NCI-H1930 (cell line): ENCODE data around the gene GAB2.
A peak's percentile ranks its signal among the peaks of the same experiment; 100 is the strongest.

ENCODE experiments used
- DNase-seq, 2 experiments: peaks; one replicate each; lab custom pipeline; 2025; lab: John Stamatoyannopoulos, UW

GAB2 gene

DNA sequence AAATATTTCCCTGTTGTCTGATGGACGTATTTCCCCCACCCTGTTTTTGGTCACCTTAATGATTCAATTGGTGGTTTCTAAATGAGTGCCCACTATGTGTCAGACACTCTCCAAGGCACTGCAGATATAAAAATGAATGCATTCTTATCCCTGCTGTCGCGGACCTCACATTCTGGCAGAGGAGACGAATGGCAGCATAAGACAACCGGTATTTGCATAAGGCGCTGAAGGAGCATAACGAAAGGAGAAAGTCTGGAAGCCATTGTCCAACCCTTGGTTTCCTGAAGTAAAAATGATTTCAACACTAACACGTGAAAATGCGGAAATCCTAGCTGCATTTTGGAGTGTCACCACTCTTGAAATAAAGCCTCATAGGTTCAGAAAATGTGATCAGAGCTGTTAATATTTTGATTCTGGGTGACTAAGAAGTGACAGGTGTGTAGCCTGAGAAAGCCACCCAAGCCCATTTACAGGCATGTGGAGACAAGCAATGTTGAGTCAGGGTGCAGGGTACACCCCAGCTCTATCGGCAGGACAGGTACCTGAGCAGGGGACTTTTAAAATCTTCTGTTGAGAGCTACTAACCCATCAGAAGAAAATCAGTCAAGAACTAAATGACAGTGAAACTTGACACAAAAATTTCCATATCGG, 10.1 kb upstream of the GAB2 start:
- DNase-seq: no peak

DNA sequence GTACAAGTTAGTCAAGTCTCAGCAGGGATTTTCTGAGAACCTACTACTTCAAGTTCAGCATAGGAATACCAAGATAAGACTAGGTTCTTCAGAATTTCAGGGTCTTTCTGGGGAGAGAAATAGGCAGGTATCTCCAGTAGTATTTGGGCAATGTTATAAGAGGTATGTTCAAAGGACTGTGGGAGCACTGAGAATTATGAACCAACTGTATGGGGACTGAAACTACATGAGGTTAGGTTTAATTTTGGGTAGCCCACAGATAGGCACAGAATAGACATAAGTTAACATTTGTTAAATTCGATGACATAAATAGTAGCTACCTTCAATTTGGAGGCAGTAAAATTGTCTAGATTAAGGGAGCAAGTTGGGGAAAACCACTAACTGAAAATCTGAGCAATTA, 9.2 kb upstream of the GAB2 start:
- DNase-seq: no peak

DNA sequence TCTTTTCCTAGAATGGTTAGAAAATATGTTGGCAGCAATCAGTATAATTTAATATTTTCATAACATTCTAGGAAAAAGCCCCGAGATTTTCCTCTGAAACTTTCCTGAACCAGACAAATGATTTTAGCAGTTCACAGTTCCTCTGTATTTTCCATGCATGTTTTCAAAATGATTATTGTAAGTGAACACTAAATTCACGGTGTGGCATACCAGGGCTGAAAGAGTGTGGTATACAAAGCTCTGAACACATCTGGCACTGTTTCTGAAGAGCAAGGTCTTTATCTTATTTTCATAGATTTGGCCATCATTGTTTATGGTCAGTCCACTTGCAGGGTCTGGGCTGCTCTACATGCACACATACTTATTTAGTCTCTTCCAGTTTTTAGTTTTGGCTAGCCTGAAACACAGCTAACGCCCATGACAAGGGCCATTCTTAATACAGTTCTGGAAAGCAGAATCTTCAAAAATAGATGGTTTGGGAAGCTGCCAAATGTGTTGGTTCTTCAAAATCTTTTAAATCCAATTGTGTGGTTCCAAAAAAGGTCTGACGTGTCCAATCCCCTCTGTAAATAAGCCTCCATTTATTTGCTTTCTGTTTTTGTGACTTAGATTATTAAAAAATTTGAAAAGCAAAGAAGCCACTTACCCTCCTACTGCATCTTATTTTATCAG, 7.9 kb upstream of the GAB2 start:
- no peak for DNase-seq

DNA sequence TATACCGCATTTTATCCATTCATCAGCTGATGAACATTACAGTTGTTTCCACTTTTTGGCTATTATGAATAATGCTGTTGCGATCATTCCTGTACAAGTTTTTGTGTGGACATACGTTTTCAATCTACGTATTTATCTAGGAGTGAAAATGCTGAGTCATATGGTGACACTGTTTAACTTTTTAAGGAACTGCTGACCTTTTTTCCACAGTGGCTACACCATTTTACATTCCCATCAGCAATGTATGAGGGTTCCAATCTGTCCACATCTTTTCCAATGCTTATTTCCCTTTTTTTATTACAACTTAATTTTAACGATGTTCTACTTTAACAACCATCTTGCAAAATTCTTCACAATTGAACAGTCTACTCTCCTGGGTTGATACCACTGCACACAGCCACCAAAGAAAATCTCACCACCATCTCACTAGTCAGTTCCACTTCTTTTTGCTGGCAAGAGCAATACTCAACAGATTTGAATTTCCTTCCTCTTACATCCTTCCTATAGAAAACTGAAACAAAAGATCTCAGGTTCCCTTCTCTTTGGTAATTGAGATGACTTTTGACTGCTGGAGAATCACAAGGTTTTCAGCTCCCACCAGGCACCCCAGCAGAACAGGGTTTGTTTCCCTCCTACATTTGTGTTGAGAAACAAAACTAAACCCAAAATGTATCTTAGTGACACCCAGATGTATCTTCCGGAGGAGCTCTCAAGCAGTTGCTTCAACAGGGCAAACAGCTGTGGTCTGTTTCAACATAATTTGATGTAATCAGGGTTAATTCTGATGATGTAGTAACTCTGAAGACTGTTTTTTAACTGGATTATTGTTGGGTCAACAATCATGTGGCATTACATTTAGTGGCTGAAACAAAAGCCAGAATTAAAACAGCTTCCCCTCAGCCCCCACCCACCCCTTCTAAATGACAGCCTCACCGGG, 7.0 kb upstream of the GAB2 start:
- no peak for DNase-seq

DNA sequence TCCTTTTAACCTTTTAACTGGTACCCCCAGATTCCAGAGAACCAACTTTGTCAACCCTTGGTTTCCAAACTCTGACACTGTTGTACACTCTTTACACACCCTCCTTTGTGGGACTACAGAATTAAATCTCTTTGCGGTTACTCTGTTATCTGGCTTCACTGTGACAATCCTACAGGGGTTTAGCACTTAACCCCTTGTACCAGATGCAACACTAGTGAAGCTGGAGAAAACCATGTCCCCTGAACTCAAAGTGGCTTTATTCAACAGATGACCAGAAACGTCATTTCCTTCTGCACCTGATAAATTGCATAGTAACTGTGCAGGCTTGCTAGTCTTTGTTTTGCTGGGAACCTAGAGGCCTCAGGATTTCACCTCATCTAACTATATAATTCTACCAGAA, 5.6 kb upstream of the GAB2 start:
- DNase-seq: no peak

GRCh38 chr11:78420796-78421209, 3.2 kb upstream of the GAB2 start:
- no peak for DNase-seq

GRCh38 chr11:78420255-78420764, 2.7 kb upstream of the GAB2 start:
- peak; percentile 21 to 27 for DNase-seq

DNA sequence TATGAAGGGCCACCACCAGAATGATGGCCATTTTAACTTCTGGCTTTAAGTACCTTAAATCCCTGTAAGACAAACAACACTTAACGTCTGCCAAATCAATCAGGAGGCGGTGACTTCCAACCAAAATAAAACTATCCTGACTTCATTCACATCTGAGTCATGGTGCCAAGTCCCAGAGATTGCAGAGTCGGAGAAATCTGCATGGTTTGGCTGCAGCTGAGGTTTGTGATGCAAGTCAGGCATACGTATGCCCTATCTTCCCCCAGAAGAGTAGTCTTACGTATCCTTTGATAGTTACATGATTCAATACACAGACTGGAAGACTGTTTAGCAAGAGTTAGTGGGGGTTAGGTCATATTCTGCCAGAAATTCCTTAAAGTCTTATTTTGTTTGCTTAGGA, 1.7 kb upstream of the GAB2 start:
- no peak for DNase-seq

DNA sequence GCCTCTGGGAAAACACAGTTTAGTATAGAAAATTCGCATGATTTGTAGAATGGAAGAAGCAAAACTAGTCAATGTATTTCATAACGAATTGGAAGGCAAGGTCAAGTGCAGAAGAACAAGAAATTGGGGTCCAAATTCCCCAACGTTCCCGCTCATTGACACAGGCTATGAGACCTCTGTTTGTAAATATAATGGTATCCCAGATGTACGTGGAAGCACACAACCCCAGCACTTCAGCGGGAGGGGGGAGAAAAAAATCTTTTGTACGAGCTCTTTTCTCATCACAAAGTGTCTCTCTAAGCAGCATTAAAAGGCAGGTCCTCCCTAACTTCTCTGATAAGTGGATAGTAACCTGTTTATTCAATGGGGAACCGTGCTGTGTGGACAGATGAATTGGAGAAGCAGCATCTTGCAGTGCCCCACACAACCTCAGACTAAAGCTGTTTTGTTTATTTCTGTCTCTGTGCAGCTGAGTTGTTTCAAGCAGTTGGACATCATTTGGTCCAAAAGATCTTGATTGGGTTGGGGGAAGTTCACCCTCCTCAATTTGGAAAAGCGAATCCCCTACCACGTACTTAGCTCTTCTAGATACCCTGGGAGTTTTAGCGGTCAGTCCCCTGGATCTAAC, 1.1 kb upstream of the GAB2 start:
- DNase-seq: no peak

DNA sequence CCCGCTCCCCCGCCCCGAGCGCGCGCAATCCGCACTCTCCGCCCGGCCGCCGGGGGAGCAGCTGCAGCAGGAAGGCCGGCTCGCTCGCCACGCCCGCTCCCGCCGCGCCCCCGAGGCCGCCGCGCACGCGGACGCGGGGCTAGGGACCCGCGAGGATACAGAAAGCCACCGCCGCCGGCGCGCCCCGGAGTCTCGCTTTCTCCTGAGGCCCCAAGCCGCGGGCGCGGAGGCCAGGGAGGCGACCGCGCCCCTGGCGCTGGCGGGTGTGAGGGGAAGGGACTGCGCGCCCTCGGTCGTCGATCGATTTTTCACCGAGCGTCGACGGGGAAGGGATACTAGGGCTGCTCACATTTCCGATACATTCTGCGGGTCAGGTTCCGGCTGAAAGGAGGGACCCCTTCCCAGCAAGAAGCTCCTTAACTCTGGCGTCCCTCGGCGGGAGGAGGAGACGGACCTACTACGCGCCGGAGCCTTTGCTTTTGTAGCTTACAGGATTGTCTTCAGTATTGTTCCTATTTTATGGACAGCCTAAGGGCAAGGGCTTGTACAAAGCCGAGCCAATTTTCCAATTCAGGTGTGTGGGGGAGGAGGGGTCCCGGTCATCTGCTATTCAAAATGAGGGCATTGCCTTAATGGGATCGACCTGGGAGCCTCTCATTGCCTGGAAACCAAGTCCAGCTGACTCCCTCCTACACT, 416 bp upstream of the GAB2 start:
- peak; percentile 78 to 87 for DNase-seq

GRCh38 chr11:78416285-78417174, 1.1 kb downstream of the GAB2 start:
- DNase-seq: peak; percentile 54 to 69

DNA sequence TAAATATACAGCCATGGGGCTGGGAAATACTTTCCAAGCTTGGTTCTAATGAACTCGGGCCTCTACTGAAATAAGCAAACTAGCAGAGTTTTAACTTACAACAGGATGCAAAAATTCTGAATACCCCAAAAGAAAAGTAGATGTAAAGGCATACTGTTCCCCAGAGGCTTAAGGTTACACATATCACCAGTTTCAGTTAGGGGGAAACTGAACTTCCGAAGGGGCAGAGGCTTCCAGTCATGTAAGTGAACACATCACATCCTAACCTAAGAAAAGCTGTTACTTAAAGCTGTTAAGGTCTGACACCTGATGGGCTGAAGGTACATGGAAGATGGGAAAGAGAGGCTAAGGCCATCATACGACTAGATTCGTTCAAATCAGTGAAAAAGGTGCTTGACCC, 2.3 kb downstream of the GAB2 start:
- no peak for DNase-seq

DNA sequence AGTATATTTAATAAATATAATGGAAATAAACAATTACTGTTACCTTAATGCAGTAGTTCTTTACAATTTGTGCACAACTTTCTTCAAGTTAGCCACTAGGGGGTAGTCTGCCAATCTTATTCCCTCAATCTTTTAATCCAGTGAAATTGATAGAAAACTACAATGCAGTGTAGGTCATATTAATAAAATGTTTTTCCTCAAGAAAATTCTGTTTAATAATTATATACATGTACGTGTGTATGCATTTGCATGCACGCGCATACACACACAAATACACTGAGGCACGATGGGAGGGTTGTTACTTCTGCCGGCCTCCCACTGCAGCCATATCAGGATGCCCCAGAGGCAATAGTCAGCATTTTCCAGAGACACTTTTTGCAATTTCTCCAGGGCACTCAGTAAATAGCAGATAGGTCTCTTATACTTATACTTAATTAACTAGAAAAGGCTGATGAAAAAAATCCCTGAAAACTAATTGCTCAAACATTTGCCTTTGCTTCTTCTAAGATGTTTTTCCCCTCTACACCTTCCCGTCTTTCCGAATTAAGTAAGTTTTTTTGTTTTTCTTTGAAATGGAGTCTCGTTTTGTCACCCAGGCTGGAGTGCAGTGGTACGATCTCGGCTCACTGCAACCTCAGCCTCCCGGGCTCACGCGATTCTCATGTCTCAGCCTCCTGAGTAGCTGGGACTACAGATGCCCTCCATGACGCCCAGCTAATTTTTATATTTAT, 3.1 kb downstream of the GAB2 start:
- no peak for DNase-seq

- DNase-seq: no peak
These were observed 9.0 kb downstream of the GAB2 start for GRCh38 chr11:78408619-78409018.

GRCh38 chr11:78406568-78407196, 10.9 kb downstream of the GAB2 start:
- DNase-seq: no peak

DNA sequence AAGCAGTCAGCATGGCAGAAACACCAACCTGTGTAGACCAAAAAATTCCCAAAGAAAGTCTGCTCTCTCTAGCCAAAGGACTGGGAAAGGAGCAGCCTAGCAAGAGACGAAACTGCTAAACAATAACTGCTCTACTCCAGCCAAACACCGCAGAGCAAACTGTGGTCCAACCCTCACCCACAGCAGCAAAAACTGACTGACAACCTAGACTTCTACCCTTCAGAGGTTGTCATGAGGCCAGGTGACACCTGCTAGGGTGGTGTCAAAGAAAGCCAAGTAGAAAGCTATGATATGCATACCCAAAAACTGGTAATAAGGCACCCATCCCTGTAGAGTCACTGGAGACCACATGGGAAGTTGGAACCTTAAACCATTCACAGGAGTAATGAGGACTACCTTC, 11.8 kb downstream of the GAB2 start:
- no peak for DNase-seq

DNA sequence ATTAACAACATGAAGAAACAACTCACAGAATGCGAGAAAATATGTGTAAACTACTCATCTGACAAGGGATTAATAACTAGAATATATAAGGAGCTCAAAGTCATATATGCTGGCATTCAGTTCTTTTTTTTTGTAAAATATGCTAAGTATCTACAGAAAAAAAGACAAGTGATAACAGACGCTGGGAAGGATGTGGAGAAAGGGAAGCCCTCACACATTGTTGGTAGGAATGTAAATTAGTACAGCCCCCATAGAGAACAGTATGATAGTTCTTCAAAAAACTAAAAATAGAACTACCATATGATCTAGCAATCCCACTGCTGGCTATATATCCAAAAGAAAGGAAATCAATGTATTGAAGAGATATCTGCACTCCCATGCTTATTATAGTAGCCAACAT, 13.8 kb downstream of the GAB2 start:
- no peak for DNase-seq

DNA sequence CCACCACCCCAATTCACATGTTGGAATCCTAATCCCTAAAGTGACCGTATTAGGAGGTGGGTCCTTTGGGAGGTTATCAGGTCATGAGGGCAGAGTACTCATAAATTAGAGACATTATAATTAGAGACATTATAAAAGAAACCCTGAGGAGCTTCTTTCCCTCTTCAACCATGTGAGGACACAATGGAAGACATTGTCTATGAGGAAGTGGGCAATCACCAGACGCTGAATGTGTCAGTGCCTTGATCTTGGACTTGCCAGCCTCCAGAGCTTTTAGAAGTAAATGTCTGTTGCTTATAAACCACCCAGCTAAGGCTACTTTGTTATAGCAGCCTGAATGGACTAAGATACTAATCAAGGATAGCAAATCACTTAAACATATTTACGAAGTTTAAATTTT, 14.8 kb downstream of the GAB2 start:
- no peak for DNase-seq

DNA sequence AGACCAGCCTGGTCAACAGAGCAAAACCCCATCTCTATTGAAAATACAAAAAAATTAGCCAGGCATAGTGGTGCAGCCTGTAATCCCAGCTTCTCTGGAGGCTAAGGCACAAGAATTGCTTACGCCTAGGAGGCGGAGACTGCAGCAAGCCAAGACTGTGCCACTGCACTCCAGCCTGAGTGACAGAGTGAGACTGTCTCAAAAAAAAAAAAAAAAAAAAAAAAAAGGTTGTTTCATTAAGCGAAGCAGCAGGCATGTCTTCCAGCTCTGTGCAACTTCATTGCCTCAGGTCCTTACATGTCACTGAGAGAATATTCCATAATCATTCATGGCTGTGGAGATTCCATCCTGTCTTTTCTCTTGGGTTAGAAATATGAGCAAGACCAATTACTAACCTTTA, 16.9 kb downstream of the GAB2 start:
- no peak for DNase-seq
